ENCODE measurements around the gene DPAGT1.

GRCh38 chr11:119052163-119052814 lies 49.4 kb downstream of the DPAGT1 start:
- TF ChIP-seq, protein P1, sequence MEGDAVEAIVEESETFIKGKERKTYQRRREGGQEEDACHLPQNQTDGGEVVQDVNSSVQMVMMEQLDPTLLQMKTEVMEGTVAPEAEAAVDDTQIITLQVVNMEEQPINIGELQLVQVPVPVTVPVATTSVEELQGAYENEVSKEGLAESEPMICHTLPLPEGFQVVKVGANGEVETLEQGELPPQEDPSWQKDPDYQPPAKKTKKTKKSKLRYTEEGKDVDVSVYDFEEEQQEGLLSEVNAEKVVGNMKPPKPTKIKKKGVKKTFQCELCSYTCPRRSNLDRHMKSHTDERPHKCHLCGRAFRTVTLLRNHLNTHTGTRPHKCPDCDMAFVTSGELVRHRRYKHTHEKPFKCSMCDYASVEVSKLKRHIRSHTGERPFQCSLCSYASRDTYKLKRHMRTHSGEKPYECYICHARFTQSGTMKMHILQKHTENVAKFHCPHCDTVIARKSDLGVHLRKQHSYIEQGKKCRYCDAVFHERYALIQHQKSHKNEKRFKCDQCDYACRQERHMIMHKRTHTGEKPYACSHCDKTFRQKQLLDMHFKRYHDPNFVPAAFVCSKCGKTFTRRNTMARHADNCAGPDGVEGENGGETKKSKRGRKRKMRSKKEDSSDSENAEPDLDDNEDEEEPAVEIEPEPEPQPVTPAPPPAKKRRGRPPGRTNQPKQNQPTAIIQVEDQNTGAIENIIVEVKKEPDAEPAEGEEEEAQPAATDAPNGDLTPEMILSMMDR (IDR thresholded peaks at IDR 0.05 in 2 of 3, conservative IDR thresholded peaks at IDR 0.05 in 1 of 3; ENCODE audit: borderline replicate concordance in 1 of 3, insufficient read depth in 1 of 3, low read depth in 2 of 3, low read length in 2 of 3), result no peak
- no peak for TF ChIP-seq SRF (IDR thresholded peaks at IDR 0.05; ENCODE audit: low read depth)
